Nephron (organoid): ENCODE measurements around the gene CABLES2.

ENCODE experiments used
- H3K27ac Mint-ChIP-seq, 3 experiments: 2 replicates each; pipeline ENCODE4 v1.8.0; 2020; ENCODE audit warnings: mixed read lengths in 3 of 3, mild to moderate bottlenecking in 2 of 3, moderate library complexity in 1 of 3
- H3K27me3 Mint-ChIP-seq: 2 replicates; pipeline ENCODE4 v1.8.0; 2021; ENCODE audit warnings: low read depth, mild to moderate bottlenecking, moderate library complexity, mixed read lengths
- H3K36me3 Mint-ChIP-seq: 2 replicates; pipeline ENCODE4 v1.8.0; 2020; ENCODE audit warnings: low read depth, mixed read lengths
- H3K4me1 Mint-ChIP-seq: 2 replicates; pipeline ENCODE4 v1.8.0; 2020; ENCODE audit warnings: mixed read lengths
- H3K4me3 Mint-ChIP-seq, 3 experiments: 2 replicates each; pipeline ENCODE4 v1.8.0; 2020; ENCODE audit warnings: mild to moderate bottlenecking in 3 of 3, mixed read lengths in 3 of 3, moderate library complexity in 2 of 3
- H3K9me3 Mint-ChIP-seq: 2 replicates; pipeline ENCODE4 v1.8.0; 2020; ENCODE audit warnings: mixed read lengths
- CTCF ChIP-seq, 3 experiments: fragments of 200-600 bp; sonication (generic); IDR thresholded peaks; one replicate each; pipeline ENCODE4 v1.5.0; 2021; ENCODE audit warnings: antibody characterized with exemption in 3 of 3; ENCODE audit not compliant: unreplicated experiment in 3 of 3

Gene CABLES2

GRCh38 chr20:62387219-62387913, 19.7 kb downstream of the CABLES2 start:
- peak overlapping the region; percentile 91 to 95 (median 93) for H3K4me3 Mint-ChIP-seq
- no peaks in the 10 kb centered on the region for H3K9me3 Mint-ChIP-seq
- peaks cover 36% of the 10 kb centered on the region for H3K4me1 Mint-ChIP-seq
- H3K27me3 Mint-ChIP-seq = no peaks in the 10 kb centered on the region
- peak overlapping the region in 2 of 3 experiments; percentile 44 to 80 for H3K27ac Mint-ChIP-seq
- TF ChIP-seq CTCF (IDR thresholded peaks at IDR 0.05; ENCODE audit: unreplicated experiment in 3 of 3) = no peak
- peaks cover 34% of the 10 kb centered on the region for H3K36me3 Mint-ChIP-seq

- TF ChIP-seq CTCF (IDR thresholded peaks at IDR 0.05; ENCODE audit: unreplicated experiment in 3 of 3) = no peak
- no peaks in the 10 kb centered on the region for H3K27me3 Mint-ChIP-seq
- peaks cover 42% of the 10 kb centered on the region for H3K4me1 Mint-ChIP-seq
- H3K4me3 Mint-ChIP-seq = peak within 1 kb of the TSS; percentile 91 to 95 (median 93)
- H3K27ac Mint-ChIP-seq = peak within 1 kb of the TSS; percentile 65 to 80 (median 76)
- peaks cover 4% of the 10 kb centered on the region for H3K9me3 Mint-ChIP-seq
- H3K36me3 Mint-ChIP-seq = peaks cover 41% of the 10 kb centered on the region
Observed at GRCh38 chr20:62386383-62387218, 20.5 kb downstream of the CABLES2 start, which contains the start of gene RPS21. Gene RPS21, plus strand, starts transcription at chr20:62387103. Its CDS starts 236 bp downstream, at chr20:62387339.

- H3K4me3 Mint-ChIP-seq = peak overlapping the region; percentile 72 to 77 (median 75)
- peak overlapping the region; percentile 57 to 75 (median 63) for H3K27ac Mint-ChIP-seq
- no peaks in the 10 kb centered on the region for H3K27me3 Mint-ChIP-seq
- TF ChIP-seq CTCF (IDR thresholded peaks at IDR 0.05; ENCODE audit: unreplicated experiment in 3 of 3) = peak; percentile 95 to 97 (median 97)
- H3K4me1 Mint-ChIP-seq = peaks cover 24% of the 10 kb centered on the region
- H3K9me3 Mint-ChIP-seq = peaks cover 4% of the 10 kb centered on the region
- H3K36me3 Mint-ChIP-seq = peaks cover 16% of the 10 kb centered on the region
Observed at GRCh38 chr20:62382306-62383198, 24.5 kb downstream of the CABLES2 start.

GRCh38 chr20:62381842-62382241, 25.2 kb downstream of the CABLES2 start:
- Mint-ChIP-seq H3K9me3 (peaks cover 4% of the 10 kb centered on the region), H3K27ac (peak overlapping the region in 2 of 3 experiments; percentile 13 to 48), H3K36me3 (peaks cover 17% of the 10 kb centered on the region), H3K4me3 (peak overlapping the region; percentile 1 to 59 (median 28)), H3K27me3 (no peaks in the 10 kb centered on the region), H3K4me1 (peaks cover 28% of the 10 kb centered on the region)
- TF ChIP-seq CTCF (IDR thresholded peaks at IDR 0.05; ENCODE audit: unreplicated experiment in 3 of 3) = no peak

- Mint-ChIP-seq H3K27ac (peak overlapping the region; percentile 56 to 78 (median 66)), H3K27me3 (no peaks in the 10 kb centered on the region), H3K36me3 (peaks cover 17% of the 10 kb centered on the region), H3K9me3 (peaks cover 4% of the 10 kb centered on the region), H3K4me1 (peaks cover 31% of the 10 kb centered on the region), H3K4me3 (no peak overlapping the region)
- TF ChIP-seq CTCF (IDR thresholded peaks at IDR 0.05; ENCODE audit: unreplicated experiment in 3 of 3) = no peak
Observed at GRCh38 chr20:62381202-62381797, 25.8 kb downstream of the CABLES2 start.
